Fibroblast of skin of left quadriceps (primary cell): ENCODE measurements around the gene CBR4.
"Not testable (repeated sequence)": the region's sequence is repeated elsewhere in the genome, so short reads cannot be mapped to it uniquely, and the experiment has no call there.

Source experiments
- DNase-seq, 2 experiments: peaks; one replicate each; pipeline ENCODE4 v3.0.0-alpha.2; 2013; ENCODE audit warnings: low read depth in 2 of 2

Gene CBR4

DNA sequence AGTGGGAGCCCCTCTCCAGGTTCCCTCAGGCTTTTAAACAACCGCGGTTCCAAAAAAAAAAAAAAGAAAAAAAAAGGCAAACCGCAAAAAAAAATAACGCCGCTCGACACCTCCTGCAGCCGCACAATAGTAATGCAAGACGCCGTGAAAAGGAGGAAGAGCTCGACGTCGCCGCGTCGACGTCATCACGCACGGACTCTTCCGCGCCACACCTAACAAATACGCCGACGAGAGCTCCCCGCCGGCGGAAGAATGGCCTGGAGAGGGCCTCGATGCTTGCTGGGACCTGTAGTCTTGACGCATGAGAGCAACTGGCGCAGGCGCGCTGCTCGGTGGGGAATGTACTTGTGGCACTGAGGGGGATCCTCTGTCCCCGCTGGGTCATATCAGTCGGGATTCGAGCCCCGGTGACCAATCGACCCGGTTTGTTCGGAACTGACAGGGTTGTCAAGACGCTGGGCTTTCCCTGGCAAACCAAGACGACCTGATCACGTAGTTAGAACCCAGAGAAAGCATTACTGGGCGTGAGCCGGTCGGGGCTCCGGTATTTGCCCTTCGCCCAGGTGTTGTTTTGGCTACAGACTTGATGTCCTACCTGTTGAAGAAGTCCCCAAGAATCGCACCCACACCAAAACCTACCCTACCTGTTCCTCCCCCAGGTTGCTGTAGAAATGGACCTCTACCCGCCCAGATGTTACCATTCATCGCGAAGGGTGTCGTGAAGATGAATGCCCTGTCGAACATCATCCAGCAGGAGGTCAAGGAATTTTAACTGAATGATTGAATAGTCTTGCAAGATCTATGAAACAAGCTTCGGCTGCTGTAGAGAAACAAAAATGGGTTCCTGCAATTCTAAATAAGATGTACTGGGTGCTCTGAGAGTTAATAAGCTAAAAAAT is at the start of gene CBR4:
Gene CBR4, minus strand, starts transcription at position 131 of the 899 bp plus-strand sequence. CDS start 166 bp downstream, outside the sequence.
- peak; percentile 98 for DNase-seq

DNA sequence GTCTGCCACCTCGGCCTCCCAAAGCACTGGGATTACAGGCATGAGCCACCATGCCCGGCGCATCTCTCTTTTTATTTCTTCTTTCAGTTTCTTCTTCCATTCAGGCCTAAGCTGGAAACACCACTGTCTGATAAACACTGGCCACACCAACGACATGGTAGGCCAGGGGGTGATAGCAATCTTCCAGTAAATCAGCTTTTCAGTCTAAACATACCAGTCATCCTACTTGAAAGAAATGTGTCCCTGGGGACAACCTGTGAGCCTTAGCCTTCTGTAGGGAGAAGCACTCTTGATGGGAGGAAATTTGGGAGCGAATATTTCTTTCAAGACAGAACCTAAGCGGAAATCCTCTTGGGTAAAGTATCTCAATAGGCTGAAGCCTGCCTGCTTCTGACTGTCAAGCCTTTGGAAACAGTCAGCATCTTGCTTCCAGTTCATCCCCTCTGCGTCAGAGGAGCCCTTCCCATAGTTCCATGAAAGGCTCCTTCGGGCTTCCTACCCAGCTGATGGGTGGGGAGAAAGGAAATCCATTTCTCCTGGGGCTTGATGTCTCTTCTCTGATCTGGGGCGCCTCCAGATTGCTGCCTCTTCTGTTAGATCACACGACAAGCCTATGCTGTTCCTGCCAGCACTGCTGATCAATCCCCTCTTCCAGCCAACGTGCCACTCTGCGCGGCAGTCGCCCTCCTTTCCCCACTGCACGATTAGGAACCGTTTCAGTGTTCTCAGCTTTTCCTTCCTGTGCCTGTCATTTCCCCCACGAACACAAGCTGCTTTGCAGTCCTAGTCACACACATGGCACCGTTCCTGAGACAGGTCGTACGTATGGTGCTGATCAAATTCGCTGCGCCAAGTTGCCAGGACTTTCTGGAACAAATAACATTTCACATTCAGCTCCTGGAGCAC is 49.5 kb upstream of the CBR4 start:
- DNase-seq, result no peak

DNA sequence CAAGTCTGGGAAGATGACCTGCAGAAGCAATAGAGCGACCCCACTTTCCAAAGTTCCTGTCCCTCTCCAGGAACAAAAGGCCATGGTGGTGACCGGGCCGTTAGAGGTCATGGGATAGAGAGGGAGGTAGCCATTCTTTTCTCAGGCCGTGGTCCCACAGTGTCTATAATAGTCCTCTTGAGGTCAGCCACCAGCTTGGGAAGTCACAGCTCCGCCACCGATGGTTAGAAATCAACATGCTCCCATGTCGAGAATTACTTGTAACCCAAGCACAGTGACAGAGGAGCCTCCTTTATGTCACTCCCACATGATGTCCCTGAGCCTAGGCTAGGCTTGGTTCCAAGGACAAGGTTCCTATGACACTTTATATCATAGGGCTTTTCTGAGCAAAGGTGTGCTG is 48.3 kb upstream of the CBR4 start:
- no peak for DNase-seq

DNA sequence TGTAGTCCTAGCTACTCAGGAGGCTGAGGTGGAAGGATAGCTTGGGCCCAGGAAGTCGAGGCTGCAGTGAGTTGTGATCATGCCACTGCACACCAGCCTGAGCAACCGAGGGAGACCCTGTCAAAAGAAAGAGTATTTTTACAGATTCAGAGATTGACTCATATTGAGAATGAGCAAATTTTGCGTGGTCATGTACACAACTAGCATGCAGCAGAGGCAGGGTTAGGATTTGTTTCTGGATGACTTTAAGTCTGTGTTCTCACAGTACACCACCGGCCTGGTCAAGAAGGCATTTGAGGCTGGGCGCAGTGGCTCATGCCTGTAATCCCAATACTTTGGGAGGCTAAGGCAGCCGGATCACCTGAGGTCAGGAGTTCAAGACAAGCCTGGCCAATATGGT is 44.8 kb upstream of the CBR4 start:
- no peak for DNase-seq

DNA sequence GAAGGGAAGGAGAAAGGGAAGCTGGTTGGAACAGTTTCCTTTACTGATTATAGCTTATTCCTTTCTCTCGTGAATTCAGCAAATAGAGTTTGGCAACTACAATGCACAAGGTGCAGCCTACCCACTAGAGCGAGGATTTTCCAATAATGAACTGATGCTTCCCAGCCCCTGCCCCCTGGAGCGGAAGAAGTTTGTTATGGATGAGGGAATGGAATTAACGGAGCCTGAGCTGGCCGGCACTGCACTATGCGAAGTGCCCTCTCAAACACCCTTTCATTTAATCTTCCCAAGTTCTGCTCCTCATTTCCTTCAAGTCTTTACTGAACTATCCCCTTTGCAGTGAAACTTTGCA is 42.5 kb upstream of the CBR4 start:
- no peak for DNase-seq

DNA sequence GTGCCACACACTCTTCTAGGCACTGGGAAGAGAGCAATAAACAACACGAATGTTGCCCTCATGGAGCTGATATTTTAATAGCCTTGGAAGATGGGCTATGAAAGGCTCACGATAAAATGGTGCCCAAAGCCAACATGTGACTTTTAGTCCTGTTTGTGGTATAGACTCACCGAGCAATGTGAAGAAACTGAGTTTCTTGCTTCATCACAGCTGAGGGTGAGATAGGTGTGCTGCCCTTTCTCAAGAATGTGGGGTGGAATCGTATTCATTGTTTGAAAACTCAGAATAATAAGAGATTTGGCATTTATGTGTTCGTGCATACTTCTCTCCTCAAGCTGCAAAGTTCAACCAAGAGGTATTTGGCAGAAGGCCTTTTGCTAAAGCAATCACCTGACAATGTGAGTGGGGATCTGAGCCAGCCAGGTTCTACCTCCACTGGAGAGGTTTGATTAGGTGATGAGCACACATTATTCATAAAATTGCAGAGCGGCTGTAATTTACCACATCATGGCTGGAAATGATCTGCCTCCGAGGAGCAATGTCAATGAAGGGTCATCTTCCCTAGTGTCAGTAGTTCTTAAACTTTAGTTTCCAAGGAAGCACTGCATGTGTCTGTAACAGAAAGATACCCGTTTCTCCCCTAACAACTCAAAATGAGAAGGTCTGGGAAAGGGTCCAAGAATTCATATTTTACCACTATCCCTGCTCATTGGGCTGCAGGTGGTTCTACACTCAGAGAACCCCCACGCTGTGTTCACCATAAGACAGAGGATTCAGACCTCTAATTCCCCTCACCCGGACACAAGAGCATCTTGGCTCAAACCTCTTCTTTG is 41.9 kb upstream of the CBR4 start:
- DNase-seq, result peak; percentile 55 to 60

DNA sequence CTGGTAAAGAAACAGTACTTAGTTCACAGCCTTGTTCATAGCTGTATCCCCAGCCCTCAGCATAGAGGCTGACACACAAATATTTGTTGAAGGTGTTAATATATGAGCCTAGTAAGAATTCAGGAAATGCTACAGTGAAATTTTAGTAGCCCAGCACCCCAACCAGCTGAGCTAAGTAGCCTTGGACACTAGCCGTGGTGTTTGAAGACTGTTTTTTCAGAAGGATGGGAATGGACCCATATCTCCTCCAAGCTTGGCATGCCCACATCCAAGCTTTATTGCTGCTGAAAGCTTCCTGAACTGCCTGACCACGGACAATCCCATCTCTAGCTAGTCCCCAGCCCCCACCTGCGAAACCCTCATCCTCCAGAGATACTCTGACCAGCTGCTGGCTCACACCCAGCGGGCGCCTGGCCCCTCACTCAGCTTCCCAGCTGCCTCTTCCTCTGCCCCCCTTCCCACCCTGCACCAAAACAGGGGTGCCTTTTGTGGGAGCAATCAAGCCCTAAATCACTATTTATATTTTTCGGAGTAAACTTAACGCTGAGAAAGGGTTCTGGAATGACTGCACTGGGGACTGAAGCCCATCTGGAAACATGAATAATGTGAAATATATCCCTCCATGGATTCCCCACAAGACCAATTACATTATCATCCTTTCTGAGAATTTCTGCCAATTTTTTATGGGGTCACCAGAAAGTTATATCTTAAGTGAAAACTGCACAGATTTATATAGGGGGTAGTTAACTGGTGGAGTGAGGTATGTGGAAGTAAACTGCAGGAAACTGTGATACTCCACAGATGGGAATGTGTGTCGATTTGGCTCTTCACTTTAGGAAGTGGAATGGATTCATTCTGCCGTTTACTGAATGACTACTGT is 41.1 kb upstream of the CBR4 start:
- DNase-seq, result peak; percentile 89 to 91

DNA sequence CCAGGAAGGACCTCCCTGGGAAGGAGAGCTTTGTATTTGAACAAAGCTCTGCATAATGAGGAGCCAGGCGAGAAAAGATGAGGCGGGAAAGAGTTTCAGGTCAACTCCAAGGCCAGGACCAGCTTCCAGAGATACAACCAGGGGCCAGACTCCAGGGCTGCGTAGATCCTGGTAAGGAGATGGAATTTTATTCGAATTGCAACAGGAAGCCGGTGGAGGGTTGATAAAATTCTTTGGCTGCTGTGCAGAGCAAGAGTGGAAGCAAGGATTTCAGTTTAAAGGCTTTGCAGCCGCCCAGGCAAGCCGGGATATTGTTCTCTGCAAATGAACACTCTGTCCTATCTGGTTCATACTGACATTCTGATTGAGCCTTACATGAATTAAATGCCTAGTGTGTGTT is 40.2 kb upstream of the CBR4 start:
- DNase-seq, result no peak

DNA sequence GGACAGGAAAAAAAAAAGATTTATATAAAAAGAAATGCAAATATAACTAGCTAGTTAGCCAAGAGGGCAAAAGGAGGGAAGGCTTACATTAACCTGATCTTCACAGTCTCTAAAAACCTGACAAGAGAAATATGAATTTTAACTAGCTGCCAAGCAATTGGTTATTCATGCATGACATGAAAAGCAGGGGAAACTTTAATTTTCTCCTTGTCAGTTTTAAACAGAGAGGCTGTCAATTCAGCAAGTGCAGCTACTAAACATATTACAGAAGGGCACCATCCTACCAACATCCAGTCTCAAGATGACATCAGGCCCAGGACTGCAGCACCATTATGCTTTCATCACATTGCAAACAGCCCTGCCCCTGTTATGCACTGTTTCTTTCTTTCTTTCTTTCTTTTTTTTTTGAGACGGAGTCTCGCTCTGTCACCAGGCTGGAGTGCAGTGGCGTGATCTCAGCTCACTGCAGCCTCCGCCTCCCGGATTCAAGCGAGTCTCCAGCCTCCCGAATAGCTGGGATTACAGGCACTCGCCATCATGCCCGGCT is 38.9 kb upstream of the CBR4 start:
- no peak for DNase-seq

DNA sequence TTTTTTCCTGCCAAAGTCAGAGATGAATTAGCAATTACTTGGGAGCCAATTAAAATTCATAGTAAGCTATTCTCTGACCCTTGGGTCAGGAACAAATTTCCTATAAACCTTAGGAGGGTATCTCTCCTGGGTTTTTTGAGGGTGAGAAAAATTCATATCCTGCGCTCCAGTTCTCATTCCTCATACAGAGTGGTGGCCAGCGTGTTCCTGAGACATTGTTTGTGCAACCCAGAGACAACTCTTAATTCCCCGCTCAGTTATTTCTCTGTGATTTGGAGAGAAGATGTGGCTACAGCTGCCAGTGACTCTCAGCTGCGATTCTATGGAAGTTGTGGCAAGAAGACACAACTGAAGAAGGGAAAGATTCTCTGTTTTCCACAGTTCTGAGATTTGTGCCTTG is 37.9 kb upstream of the CBR4 start:
- no peak for DNase-seq

DNA sequence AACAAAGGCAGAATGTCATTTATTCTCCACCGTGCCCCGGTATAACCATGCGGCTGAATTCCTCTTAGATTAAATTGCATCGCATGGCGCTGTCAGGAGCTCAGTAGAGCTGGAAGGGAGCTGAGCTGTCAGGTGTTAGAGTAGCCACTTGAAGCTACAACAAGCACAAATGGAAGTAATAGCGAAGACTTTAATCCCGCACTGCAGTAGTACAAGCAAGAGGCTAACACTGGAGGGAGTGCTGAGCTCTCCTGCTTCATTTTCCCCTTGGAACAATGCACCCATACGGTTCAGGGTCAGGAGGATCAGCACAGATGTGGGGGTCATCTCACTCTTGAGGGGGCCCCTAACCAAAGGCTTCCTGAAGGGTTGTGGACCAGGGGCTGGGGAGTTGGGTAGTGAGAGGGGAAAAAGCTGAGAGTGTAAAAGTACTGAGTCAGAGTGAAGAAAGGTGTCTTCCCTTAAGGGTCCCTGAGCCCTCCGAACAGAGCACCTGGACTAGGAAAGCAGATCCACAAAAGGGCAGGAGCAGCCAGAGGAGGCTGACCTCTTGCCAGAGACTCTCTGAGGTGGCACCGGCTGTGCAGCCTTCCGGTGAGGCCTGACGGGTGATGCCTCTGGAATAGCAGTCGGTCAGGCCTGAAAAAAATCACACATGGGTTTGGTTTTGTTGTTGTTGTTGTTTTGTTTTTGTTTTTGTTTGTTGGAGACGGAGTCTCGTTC is 36.0 kb upstream of the CBR4 start:
- DNase-seq, result no peak

DNA sequence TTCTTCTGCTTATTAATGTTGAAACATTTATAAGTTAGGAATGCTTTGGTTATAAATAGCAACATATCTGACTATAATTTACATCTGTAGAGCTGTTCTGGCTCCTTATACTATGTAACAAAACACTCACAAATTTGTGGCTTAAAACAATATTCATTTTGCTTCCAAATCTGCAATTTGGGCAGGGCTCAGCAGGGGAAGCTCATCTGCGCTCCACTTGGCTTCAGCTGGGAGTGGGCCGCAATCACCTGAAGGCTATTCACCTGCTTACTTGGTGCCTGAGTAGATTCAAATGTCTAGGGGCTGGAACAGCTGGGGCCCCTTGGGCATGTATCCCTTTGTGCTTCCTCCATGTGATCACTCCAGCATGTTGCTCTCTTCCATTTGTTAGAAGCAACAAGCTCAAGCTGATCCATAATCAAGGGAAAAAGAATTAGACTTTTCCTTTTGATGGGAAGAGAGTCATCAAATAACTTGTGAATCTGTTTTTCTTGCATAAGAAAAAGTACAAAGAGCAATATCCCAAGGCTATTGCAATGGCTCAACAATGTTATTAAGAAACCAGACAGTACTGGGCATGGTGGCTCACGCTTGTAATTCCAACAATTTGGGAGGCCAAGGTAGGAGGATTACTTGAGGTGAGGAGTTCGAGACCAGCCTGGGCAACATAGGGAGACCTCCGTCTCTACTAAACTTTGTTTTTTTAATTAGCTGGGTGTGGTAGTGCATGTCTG is 34.8 kb upstream of the CBR4 start:
- no peak for DNase-seq

DNA sequence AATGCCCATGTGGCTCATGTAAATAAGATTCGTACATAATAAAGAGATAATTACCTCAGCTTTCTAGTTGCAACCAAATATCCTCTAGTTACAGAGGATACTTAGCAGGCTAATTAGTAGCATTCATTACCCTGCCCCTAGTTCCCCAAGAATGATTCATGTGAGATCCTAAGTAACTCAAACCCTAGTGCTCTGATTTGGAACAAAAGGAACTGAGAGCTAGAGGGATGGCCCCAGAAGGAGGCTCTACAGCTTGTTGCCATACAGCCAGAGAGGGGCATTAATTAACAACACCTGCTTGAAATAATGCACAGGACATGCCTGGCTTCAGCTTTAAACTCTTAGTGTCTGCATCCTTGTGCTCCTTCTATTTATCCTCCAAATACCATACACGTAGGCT is 32.6 kb upstream of the CBR4 start:
- DNase-seq, result no peak

DNA sequence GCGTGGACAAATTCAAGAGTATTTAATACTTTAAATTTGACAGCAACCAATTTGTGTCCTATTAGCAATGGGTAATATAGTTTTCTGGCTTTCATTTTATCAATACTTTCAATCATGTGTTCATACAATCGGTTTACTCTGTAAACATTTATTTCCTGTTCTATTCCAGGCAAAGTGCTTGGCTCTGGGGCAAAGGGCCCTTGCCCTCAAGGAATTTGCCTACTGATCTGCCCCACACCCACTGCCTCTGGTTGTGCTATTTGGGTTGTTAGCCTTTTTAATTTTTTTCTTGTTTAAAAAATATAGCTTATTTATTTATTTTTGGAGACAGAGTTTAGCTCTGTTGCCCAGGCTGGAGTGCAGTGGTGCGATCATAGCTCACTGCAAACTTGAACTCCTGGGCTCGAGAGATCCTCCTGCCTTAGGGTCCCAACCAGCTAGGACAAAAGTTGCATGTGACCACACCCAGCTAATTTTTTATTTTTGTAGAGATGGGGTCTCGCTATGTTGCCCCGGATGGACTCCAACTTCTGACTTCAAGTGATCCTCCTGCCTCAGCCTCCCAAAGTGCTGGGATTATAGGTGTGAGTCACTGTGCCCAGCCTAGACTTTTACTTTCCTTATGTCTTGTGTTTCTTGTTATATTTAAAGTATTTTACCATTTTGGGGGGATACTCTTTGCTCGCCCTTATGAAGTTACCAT is 30.7 kb upstream of the CBR4 start:
- no peak for DNase-seq

DNA sequence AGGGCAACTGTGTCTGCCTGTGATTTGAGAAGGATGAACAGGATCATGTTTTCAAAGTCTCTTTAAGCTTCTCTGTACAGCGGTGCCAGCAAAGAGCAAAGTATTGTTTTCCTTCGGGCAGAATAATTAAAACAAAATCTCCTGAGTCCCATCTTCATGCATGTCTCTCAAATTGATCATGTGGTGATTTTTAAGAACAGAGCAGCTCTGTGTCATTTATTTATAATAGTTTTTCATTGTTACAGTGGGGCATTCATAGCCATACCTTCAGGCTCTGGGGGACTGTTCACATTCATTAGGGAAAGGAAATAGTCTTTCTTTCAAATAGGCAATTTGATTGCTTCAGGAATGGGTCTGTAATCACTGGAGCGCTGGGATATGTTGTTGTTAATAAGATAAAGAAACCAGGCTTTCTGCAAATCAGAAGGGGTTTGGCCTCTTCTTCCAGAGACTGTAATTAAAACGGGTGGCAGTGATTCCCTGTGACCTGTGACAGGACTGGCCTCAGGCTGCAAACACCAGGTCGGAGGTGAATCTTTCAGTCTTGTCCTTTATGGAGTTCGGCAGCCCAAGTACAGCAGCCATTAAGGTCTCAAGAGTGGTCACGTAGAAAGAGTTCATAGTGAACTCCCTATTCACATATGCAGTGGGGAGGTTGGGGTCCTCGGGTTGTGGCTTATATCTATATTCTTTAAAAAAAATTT is 29.3 kb upstream of the CBR4 start:
- DNase-seq, result no peak

DNA sequence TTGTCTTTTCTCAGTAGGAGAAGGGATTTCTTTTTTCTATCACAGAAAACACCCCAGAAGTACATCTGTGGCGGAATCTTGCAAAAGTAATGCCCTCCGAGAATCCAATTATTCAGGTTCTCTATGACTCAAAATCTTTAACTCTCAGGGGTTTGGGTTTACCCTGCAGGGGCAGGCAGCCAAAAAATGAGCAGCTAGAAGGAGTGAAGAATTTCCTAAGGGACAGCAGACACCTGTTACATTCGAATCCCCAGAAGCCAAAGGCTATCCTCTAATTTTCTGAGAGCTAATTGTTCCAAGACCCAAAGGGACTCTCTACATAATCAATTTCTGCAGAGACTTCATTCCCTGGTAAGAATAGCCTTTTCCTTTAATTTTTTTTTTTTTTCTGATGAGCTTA is 27.5 kb upstream of the CBR4 start:
- no peak for DNase-seq

DNA sequence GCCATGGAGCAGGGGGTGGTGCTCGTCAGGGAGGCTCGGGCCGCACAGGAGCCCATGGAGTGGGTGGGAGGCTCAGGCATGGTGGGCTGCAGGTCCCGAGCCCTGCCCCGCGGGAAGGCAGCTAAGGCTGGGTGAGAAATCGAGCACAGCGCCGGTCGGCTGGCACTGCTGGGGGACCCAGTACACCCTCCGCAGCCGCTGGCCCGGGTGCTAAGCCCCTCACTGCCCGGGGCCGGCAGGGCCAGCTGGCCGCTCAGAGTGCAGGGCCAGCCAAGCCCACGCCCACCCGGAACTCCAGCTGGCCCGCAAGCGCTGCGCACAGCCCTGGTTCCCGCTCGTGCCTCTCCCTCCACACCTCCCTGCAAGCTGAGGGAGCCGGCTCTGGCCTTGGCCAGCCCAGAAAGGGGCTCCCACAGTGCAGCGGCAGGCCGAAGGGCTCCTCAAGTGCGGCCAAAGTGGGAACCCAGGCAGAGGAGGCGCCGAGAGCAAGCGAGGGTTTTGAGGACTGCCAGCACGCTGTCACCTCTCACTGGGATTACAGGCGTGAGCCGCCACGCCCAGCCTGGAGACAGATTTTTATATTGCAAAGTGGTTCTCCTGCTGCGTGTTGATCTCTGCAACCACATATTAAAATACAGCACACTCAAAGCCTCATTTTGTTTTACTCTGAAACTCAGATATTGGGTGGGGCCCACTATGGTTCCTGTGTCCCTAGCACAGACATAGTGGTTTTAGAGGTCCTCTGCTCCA is 26.0 kb upstream of the CBR4 start:
- not testable (repeated sequence) for DNase-seq
